ENCODE results near the gene PLK3.
"Not testable (repeated sequence)": the region's sequence is repeated elsewhere in the genome, so short reads cannot be mapped to it uniquely, and the experiment has no call there.

PLK3 gene

GRCh38 chr1:44788120-44788860 is 11.9 kb upstream of the PLK3 start, which contains the start of gene BEST4:
Gene BEST4 (minus strand): TSS chr1:44788170. CDS start chr1:44787705, 465 bp downstream.
- no peak for DNase-seq

GRCh38 chr1:44790968-44791801 is 9.0 kb upstream of the PLK3 start:
- no peak for DNase-seq

- no peak for DNase-seq
Observed at GRCh38 chr1:44792736-44793502, 7.3 kb upstream of the PLK3 start.

GRCh38 chr1:44797886-44798285 is 2.3 kb upstream of the PLK3 start:
- not testable (repeated sequence) for DNase-seq

- no peak for DNase-seq
Observed at GRCh38 chr1:44798481-44799365, 1.5 kb upstream of the PLK3 start.

- no peak for DNase-seq
Observed at GRCh38 chr1:44801491-44802305, 1.5 kb downstream of the PLK3 start.

GRCh38 chr1:44802306-44803061 is 2.3 kb downstream of the PLK3 start:
- DNase-seq, result no peak

- no peak for DNase-seq
Observed at GRCh38 chr1:44803062-44803311, 2.8 kb downstream of the PLK3 start.

GRCh38 chr1:44803312-44804095 is 3.3 kb downstream of the PLK3 start:
- no peak for DNase-seq

- DNase-seq, result no peak
Observed at GRCh38 chr1:44805311-44806024, 5.3 kb downstream of the PLK3 start.

- DNase-seq, result no peak
Observed at GRCh38 chr1:44806025-44806703, 6.0 kb downstream of the PLK3 start.

- no peak for DNase-seq
Observed at GRCh38 chr1:44806704-44807363, 6.7 kb downstream of the PLK3 start, which contains the start of gene DYNLT4. Gene DYNLT4 (minus strand): TSS chr1:44807351. CDS start chr1:44806668, 683 bp downstream.

GRCh38 chr1:44807364-44808062 is 7.3 kb downstream of the PLK3 start:
- DNase-seq, result peak; percentile 100

GRCh38 chr1:44808063-44808937 is 8.1 kb downstream of the PLK3 start, which contains the start of gene BTBD19:
Gene BTBD19 (plus strand): TSS chr1:44808523. CDS start chr1:44808821, 298 bp downstream.
- DNase-seq, result peak; percentile 92

GRCh38 chr1:44808938-44809917 is 9.1 kb downstream of the PLK3 start:
- DNase-seq, result peak; percentile 79
